ENCODE results near the gene TSSK2. TPM values are rescaled to one million over a fixed set of nuclear protein-coding genes. Genes with fewer than 3 reads are reported as not detected.

Gene TSSK2
- total RNA-seq, 1 experiment from 2014 or later: not detected

GRCh38 chr22:19121631-19122142, 9.4 kb upstream of the TSSK2 start:
- H3K4me3 ChIP-seq (ENCODE audit: low read depth in 2 of 2, low read length in 2 of 2): peak overlapping the region; percentile 61 to 70
- TF ChIP-seq SIN3A (IDR thresholded peaks at IDR 0.05; ENCODE audit: borderline replicate concordance, insufficient read depth, low read depth, low read length): no peak
- no peak for TF ChIP-seq POLR2AphosphoS5 (IDR thresholded peaks at IDR 0.05; ENCODE audit: low read depth, low read length)
- no peak for TF ChIP-seq CTCF (IDR thresholded peaks at IDR 0.05)
- TF ChIP-seq, protein P1, sequence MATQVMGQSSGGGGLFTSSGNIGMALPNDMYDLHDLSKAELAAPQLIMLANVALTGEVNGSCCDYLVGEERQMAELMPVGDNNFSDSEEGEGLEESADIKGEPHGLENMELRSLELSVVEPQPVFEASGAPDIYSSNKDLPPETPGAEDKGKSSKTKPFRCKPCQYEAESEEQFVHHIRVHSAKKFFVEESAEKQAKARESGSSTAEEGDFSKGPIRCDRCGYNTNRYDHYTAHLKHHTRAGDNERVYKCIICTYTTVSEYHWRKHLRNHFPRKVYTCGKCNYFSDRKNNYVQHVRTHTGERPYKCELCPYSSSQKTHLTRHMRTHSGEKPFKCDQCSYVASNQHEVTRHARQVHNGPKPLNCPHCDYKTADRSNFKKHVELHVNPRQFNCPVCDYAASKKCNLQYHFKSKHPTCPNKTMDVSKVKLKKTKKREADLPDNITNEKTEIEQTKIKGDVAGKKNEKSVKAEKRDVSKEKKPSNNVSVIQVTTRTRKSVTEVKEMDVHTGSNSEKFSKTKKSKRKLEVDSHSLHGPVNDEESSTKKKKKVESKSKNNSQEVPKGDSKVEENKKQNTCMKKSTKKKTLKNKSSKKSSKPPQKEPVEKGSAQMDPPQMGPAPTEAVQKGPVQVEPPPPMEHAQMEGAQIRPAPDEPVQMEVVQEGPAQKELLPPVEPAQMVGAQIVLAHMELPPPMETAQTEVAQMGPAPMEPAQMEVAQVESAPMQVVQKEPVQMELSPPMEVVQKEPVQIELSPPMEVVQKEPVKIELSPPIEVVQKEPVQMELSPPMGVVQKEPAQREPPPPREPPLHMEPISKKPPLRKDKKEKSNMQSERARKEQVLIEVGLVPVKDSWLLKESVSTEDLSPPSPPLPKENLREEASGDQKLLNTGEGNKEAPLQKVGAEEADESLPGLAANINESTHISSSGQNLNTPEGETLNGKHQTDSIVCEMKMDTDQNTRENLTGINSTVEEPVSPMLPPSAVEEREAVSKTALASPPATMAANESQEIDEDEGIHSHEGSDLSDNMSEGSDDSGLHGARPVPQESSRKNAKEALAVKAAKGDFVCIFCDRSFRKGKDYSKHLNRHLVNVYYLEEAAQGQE (IDR thresholded peaks at IDR 0.05; ENCODE audit: insufficient read depth in 1 of 2, low read depth in 2 of 2, low read length in 1 of 2): no peak
- TF ChIP-seq TCF7L2 (IDR thresholded peaks at IDR 0.05; ENCODE audit: low read depth, low read length): no peak
- intact Hi-C loops (cut with micrococcal nuclease; ENCODE audit: unreplicated experiment) (no loop called here), in situ Hi-C loops (cut with HindIII; ENCODE audit: low pct_unique_long_range_greater_than_20kb, low sequenced_read_pairs) (no loop called here)
- no peaks in the 10 kb centered on the region for H3K27me3 ChIP-seq (ENCODE audit: control insufficient read depth, insufficient read depth, low read length)
- ChIA-PET POLR2A (no interaction called here), CTCF (interaction anchor here (0.5 to 0.6 kb wide), 2 partner anchors 48 to 1433 kb away, joined by 3 to 6 read pairs; no protein-coding TSS in a partner anchor)
- ATAC-seq (peak; percentile 56), DNase-seq (ENCODE audit: low read depth, low spot score) (no peak)
- 0 out of 2 replicates have a peak, but pooled peaks cover 3% of the 10 kb centered on the region for H3K36me3 ChIP-seq (ENCODE audit: control insufficient read depth, insufficient read depth, low read length)
- no peaks in the 10 kb centered on the region for H3K9me3 ChIP-seq (ENCODE audit: control insufficient read depth, insufficient read depth, low read depth, low read length)
- H3K4me1 ChIP-seq (ENCODE audit: control insufficient read depth, insufficient read depth, low read length): peaks cover 8% of the 10 kb centered on the region
- H3K27ac ChIP-seq (ENCODE audit: low read length): peak overlapping the region; percentile 70
- BruUV-seq (replicated peaks): no TSS peak

DNA sequence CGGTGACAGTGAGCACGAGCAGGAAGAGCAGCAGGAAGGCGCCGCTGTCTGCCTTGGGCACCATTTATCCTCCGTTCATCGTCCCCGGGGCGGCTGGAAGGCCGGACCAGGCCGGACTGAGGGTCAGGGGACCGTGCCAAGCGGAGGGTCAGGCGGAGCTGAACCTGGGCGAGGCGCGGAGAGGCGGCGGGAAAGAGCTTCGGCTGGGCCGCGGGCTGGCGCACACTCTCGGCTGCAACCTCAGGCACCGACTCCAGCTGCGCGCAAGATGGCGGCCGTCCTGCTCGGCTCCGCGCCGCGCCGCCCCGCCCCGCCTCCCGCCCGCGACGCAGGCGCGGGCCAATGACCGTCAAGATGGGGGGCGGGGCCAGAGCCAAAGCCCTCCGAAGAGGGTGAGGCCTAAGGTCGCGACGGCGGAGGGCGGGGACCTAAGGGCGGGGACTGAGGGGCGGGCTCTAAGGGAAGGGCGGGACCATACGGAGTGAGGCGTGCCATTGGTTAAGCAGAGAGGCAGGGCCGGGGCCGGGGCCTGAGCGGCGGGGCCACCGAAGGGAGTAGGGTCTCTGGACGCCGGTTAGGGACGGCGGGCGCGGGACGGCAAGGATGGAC, 8.9 kb upstream of the TSSK2 start, which contains the start of gene DGCR2:
TSS of gene DGCR2 (minus strand) at position 270 of the 609 bp plus-strand sequence. CDS start at position 64, 206 bp downstream.
- in situ Hi-C loops (cut with HindIII; ENCODE audit: low pct_unique_long_range_greater_than_20kb, low sequenced_read_pairs): no loop called here
- intact Hi-C loops (cut with micrococcal nuclease; ENCODE audit: unreplicated experiment): no loop called here

More for the DNA sequence above, 8.9 kb upstream of the TSSK2 start, which contains the start of gene DGCR2:
- no peak for TF ChIP-seq CTCF (IDR thresholded peaks at IDR 0.05)
- no peak for TF ChIP-seq TCF7L2 (IDR thresholded peaks at IDR 0.05; ENCODE audit: low read depth, low read length)
- TF ChIP-seq, protein P1 (IDR thresholded peaks at IDR 0.05; ENCODE audit: insufficient read depth in 1 of 2, low read depth in 2 of 2, low read length in 1 of 2): no peak
- TF ChIP-seq POLR2AphosphoS5 (IDR thresholded peaks at IDR 0.05; ENCODE audit: low read depth, low read length): peak; percentile 33; the same call in 1 of the 2 replicates
- TF ChIP-seq SIN3A (IDR thresholded peaks at IDR 0.05; ENCODE audit: borderline replicate concordance, insufficient read depth, low read depth, low read length): 0 out of 2 replicates have a peak, but pooled peaks have one; percentile 40
- peak within 1 kb of the TSS; percentile 61 to 70 for H3K4me3 ChIP-seq (ENCODE audit: low read depth in 2 of 2, low read length in 2 of 2)
- H3K9me3 ChIP-seq (ENCODE audit: control insufficient read depth, insufficient read depth, low read depth, low read length): no peaks in the 10 kb centered on the region
- H3K36me3 ChIP-seq (ENCODE audit: control insufficient read depth, insufficient read depth, low read length): 0 out of 2 replicates have a peak, but pooled peaks cover 3% of the 10 kb centered on the region
- peak within 1 kb of the TSS; percentile 70 for H3K27ac ChIP-seq (ENCODE audit: low read length)
- DNase-seq (ENCODE audit: low read depth, low spot score) (peak; percentile 54), ATAC-seq (peak; percentile 98)
- H3K27me3 ChIP-seq (ENCODE audit: control insufficient read depth, insufficient read depth, low read length): no peaks in the 10 kb centered on the region
- CTCF ChIA-PET: interaction anchor here (0.6 kb wide), 1 partner anchor 48 kb away, joined by 3 read pairs; no protein-coding TSS in a partner anchor
- POLR2A ChIA-PET: no interaction called here
- no TSS peak for BruUV-seq (replicated peaks)
- peaks cover 8% of the 10 kb centered on the region for H3K4me1 ChIP-seq (ENCODE audit: control insufficient read depth, insufficient read depth, low read length)
